C4-2B (cell line): Measurements from ENCODE around the gene FAM120B.

Source experiments
- H3K27ac ChIP-seq: fragments of 450-650 bp; 2 replicates; pipeline ENCODE4 v1.5.1; 2017
- ZFX ChIP-seq: fragments of 450-650 bp; IDR thresholded peaks from 2 replicates; pipeline ENCODE4 v1.6.1; 2017
- TF ChIP-seq, protein P1 (sequence below): fragments of 450-650 bp; conservative IDR thresholded peaks from 2 replicates; pipeline ENCODE4 v1.5.1; 2017; ENCODE audit warnings: mild to moderate bottlenecking

Gene FAM120B

DNA sequence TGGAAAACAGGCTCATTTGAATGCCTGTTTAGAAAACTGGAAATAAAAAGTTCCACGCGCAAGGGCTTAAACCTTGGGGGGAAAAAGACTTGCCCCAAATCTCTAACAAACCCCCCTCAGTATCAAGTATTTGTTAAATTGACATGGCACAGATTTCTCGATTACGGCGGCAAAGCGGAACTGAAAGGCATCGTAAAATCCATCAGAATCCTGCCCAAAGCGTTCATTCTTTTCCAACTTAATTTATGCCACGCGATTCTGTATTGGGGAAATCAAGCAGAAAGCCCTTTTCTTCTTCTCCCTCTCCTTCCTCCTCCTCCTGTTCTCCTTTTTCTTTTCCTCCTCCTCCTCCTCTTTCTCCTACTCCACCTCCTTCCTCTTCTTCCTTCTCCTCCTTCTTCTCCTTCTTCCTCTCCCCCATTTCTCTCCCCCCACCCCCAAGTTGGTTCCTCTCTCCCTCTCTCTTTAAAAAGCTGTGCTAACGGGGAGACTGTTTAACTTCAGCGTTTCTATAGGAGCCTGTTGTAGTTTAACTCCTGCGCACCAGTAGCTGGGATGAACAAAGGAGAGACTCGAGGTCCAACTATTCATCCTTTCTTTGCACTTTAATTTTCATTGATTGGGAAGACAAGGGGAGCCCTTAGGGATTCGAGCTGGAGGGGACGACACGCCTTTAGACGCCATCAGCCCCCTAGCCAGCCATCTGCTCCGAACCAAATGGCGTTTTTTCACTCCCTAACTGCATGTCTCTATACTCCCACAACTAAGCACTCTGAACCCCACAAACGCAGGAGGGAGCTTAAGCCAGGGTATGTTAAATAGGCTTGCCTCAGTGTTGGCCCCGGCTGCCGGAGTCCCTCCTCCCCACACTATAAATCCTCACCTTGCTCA is 13.0 kb upstream of the FAM120B start:
- no peak overlapping the region for H3K27ac ChIP-seq
- TF ChIP-seq, protein P1, sequence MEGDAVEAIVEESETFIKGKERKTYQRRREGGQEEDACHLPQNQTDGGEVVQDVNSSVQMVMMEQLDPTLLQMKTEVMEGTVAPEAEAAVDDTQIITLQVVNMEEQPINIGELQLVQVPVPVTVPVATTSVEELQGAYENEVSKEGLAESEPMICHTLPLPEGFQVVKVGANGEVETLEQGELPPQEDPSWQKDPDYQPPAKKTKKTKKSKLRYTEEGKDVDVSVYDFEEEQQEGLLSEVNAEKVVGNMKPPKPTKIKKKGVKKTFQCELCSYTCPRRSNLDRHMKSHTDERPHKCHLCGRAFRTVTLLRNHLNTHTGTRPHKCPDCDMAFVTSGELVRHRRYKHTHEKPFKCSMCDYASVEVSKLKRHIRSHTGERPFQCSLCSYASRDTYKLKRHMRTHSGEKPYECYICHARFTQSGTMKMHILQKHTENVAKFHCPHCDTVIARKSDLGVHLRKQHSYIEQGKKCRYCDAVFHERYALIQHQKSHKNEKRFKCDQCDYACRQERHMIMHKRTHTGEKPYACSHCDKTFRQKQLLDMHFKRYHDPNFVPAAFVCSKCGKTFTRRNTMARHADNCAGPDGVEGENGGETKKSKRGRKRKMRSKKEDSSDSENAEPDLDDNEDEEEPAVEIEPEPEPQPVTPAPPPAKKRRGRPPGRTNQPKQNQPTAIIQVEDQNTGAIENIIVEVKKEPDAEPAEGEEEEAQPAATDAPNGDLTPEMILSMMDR = no peak
- TF ChIP-seq ZFX = no peak

DNA sequence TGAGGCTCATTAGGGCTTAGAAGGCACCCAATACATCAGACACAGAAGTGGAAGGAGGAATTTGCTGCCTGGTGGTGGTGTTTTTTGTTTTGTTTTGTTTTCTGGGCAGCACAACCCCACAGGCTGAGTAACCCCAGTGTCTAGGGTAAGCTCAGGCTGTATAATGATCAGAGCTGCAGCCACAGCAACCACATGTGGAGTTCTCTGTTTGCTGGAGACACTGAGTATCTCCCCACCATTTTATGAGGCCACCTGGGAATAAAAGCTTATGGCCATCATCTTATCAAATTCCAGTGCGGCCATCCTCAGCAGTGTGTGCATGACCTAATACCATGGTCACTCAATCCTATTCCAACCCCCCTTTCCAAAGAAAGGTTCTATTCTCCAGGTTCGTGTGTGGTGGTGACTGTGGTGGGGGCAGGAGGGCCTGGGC is 12.2 kb upstream of the FAM120B start:
- H3K27ac ChIP-seq = no peak overlapping the region
- TF ChIP-seq, protein P1 = no peak
- no peak for TF ChIP-seq ZFX

DNA sequence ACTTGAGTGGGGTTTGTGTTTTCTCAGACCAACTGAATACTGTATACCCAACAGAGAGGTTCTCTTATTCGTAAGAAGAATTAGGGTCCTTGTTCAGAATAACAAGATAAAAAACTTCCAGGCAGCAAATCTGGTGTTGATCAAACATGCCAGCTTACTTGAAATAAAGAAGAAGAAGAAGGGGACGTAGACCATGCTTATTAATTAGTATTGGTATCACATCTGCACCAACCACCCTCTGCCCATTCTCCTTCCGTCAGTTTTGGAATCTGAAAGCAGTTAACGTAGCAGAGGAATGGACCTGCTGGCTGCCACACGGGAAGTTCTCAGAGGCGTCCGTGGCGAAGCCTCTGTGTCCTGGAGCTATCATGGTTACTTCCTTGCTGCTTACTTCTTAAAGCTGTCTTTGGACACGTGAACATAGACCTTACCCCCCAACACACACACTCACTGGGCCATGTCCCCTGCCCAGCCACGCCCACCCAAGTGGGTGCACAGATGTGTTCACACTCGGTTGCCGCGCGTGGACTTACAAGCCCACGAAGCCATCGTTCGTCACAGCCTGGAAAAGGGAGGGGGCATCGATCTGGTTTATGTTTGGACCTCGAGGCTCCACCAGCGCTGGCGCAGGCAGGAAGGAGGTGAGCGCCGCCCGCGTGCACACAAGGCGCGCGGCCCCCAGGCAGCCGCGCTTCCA is 11.6 kb upstream of the FAM120B start:
- TF ChIP-seq, protein P1 = no peak
- TF ChIP-seq ZFX = no peak
- peak overlapping the region; percentile 32; the same call in 1 of the 2 replicates for H3K27ac ChIP-seq

DNA sequence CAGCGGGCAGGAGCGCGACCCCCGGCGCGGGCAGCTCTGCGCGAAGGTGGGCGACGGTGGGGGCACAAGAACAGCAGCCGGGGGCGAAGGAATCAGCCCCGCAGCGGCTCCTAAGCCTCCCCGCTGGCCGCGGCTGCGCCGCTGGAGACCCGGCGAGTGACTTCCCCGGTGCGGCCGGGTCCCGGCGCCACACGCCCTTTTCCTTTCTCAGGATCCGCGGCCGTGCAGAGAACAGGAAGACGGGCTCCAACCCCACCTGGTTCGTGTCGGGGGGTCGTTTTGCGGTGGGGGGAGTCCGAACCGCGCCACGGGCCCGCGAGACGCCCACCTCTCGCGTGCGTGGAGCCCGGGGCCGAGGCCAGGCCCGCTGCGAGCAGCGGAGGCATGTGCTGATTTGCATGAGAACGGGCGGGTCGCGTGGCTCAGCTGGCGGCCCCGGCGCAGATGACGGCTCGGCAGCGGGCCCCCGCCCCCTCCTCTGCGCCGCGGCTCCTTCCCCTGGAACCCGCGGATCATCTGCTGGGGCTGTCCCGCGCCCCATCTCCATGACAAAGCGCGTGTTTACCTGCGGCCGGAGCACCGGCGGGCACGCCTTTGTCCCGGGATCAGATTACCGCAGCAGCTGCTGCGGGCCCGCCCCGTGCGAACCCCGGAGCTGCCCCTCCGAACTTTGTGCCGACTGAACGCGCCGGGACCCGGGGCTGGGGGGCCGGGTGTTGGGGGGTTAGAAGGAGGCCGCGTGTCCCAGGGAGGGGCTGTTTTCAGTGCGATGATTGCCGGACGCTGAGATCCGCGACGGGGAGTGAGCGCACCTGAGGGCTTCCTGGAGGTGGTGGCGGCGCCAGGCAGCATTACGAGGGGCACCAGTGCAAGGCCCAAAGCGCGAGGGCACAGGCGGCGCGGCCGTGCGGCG is 10.8 kb upstream of the FAM120B start:
- TF ChIP-seq, protein P1 = no peak
- peak; percentile 60 for TF ChIP-seq ZFX
- H3K27ac ChIP-seq = peak overlapping the region; percentile 32; the same call in 1 of the 2 replicates

DNA sequence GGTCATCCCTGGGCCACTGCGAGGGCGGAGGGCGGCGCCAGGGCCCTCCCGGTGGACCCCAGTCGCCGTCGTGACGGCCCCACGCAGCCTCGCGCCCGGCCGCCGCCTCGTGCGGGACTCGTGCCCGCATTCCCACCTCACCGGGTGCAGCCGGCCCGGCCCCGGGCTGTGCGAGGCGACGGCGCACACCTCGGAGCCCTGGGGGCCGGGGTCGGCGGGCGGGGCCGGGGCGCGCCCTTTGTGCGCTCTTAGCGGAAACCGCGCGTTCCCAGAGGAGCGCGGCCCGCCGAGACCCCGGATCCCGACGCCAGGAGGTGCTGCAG is 10.2 kb upstream of the FAM120B start:
- no peak overlapping the region for H3K27ac ChIP-seq
- TF ChIP-seq ZFX = no peak
- TF ChIP-seq, protein P1 = no peak

DNA sequence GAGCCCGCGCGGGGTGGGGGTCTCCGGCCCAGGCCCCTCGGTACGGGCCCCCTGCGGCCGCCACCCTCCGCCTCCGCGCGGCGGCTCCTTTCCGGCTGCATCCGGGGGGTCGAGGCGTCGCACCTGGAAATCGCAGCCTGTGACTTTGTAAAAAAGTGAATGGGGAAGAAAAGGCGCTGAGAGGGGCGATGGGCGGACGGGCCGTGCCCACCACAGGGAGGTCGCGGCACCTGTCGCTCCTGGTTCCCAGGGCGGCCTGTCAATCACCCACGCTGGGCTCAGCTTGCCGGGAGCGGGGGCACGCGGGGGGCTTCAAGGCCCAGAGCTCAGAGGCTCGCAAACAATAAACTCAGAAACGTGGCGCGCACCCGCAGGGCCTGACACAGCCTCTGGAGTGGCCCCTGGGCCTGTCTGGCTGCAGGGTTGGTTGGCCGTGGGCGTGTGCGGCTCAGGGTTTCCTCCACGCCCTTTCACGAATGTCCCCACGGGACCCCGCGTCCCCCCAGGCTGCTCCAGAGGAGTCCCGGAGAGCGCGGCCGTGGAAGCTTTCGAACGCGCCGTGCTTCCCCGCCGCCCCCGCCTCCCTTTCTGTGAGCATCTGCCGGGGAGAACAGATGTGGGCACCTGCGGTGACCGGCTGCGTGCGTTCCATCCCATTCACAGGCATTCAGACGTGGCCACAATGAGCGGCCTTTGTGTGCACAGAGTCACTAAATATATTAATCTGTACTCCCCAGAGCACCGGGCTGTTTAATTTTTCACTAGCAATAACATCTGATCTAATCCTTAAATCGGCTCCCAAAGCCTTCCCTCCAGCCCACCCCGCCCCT is 9.6 kb upstream of the FAM120B start:
- no peak overlapping the region for H3K27ac ChIP-seq
- TF ChIP-seq, protein P1 = no peak
- TF ChIP-seq ZFX = no peak
